GM18873 (cell line): ENCODE data around the gene FREY1.
"Not testable (repeated sequence)": the region's sequence is repeated elsewhere in the genome, so short reads cannot be mapped to it uniquely, and the experiment has no call there.

ENCODE experiments used
- ATAC-seq: cut with Tn5 transposase; IDR thresholded peaks from one replicate; pipeline ENCODE4 v1.9.1; 2021; ENCODE audit warnings: mild to moderate bottlenecking, moderate library complexity, moderate number of reproducible peaks; ENCODE audit not compliant: unreplicated experiment, low FRiP score

The FREY1 gene

GRCh38 chr11:45917623-45918330 lies 10.7 kb upstream of the FREY1 start, which contains the start of gene PEX16:
Gene PEX16, minus strand, starts transcription at chr11:45917877. Its CDS starts 66 bp downstream, at chr11:45917811.
- peak; percentile 83 for ATAC-seq

DNA sequence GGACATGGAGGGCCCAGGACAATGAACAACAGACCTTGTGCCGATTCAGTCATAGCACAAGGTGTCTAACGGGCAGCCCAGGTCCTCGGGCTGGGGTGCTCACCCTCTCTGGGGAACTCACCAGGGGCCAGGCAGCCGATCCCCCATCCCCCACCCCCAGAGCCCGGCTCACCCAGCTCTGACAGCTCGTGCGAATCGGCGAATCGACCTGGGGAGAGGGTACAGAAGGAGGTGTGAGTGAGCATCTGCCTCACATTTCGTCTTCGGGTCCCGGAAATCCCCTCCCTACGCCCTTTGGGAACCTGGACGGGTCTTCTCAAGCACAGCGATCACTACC lies 10.2 kb upstream of the FREY1 start:
- ATAC-seq: no peak

DNA sequence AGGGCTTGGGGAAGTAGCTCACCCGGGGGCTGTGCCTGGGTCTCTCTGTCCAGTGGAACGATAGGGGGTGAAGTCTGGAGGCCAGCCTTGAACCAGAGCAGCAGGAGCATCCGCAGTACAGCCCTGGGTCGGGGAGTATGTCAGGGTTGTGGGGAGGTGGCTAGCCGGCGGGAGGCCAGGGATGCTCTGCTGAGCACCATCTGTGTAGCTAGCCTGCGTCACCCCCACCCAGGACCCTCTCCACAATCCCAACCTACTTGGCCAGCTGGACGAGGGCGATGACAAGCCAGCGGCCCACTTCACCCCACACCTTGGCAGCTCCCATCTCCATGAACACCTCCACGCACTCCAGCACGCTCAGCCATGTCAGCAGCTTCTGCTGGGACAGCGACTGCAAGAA lies 8.4 kb upstream of the FREY1 start:
- ATAC-seq: no peak

GRCh38 chr11:45913942-45914635 lies 7.0 kb upstream of the FREY1 start:
- ATAC-seq: no peak

DNA sequence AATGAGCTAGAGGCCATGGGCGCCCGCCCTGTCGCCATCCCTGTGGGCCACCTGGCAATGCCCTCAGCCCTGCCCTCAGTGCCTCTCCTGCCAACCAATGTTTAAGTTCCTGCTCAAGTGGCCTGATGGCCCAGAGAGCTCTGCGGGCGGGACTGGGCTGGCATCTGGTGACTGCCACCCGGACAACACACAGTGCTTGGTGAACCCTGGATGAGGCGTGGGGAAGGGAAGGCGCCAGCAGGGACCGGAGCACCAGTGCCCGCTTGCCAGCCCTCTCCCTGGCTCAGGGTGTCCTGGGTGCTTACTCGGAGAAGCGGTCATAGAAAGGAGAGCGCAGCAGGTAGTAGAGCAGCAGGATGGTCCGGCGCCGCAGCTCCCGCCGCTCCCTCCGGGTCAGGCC lies 6.4 kb upstream of the FREY1 start:
- ATAC-seq: no peak

DNA sequence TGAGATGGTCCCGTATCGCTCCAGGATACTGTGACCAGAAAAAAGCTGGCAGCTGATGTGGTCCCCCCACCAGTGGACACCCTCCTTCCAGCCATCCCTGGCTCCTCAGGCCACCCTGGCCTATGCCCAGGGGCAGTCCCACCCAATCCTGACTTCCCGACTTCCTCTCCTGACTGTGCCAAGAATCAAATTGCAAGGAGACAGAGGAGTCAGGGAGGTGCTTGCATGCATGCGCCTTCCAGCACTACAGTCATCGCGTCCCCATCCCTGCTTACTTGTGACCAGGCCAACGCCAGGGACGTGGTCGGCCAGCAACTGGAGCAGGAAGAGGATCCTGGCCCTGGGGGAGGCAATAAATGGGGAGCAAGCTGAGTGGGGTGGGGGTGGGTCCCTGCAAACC lies 3.6 kb upstream of the FREY1 start:
- ATAC-seq: no peak

DNA sequence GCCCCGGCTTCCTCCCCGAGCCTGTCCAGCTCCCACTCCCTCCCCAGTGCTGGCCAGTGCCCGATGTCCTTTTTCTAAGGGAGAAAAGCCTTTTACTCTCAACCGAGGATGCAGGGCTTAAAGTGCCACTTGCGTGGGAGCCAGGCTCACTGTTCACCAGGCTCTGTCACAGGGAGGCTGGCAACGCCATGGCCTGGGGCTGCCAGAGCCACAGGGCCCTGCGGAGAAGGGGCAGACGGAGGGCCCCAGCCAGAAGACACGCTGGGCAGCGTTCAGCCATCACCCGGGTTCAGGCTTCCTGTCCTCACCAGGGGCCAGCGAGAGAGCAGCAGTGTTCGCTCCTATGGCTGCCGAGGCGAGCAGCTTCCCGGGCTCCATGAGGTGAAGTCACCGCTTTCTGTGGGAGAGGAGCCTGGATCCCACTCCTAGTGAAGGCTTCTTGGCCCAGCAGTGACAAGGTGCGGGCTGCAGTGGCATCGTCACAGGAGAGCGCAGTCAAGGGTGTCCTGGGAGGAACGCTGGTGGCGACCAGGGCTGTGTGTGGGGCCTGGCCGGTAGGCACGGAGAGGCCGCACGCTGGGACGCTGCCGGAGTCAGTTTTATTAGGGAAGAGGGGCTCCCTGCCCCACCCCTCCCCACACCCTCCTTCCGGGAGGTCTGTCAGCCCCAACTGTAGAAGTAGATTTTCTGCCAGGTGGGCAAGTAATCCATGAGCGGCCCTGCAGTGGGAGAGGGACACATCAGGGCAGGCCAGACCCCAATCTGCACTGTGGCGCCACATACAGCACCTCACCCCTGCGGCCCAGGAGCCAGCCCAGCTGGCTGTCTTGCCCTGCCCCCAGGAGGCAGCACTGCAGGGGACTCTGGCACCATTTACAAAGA lies 2.8 kb upstream of the FREY1 start:
- no peak for ATAC-seq

- no peak for ATAC-seq
These were observed 870 bp upstream of the FREY1 start for GRCh38 chr11:45907911-45908370.

GRCh38 chr11:45906096-45906682 lies 882 bp downstream of the FREY1 start:
- ATAC-seq: no peak

DNA sequence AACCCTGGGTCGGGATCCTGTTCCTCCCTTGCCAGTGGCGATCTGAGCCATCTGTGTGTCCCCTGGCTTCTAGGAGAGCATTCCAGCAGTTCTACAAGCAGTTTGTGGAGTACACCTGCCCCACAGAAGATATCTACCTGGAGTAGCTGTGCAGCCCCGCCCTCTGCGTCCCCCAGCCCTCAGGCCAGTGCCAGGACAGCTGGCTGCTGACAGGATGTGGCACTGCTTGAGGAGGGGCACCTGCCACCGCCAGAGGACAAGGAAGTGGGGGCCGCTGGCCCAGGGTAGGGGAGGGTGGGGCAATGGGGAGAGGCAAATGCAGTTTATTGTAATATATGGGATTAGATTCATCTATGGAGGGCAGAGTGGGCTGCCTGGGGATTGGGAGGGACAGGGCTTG lies 1.5 kb downstream of the FREY1 start:
- not testable (repeated sequence) for ATAC-seq

DNA sequence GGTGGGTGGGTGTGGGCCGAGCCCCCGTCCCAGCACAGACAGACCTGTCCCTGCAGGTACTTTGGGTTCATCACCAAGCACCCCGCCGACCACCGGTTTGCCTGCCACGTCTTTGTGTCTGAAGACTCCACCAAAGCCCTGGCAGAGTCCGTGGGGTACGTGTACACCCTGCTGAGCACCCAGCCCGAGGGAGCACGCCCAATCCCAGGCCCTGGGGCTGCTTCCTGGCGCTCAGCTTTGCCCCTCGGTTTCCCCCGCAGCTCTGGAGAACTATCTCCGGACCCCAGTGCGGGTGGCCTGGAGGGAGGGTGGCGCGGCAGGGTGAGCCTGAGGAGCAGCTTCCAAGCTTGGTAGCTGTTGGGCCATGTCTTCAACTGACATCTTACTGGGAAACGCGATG lies 2.0 kb downstream of the FREY1 start:
- ATAC-seq: no peak

GRCh38 chr11:45904309-45904915 lies 2.7 kb downstream of the FREY1 start:
- ATAC-seq: no peak

DNA sequence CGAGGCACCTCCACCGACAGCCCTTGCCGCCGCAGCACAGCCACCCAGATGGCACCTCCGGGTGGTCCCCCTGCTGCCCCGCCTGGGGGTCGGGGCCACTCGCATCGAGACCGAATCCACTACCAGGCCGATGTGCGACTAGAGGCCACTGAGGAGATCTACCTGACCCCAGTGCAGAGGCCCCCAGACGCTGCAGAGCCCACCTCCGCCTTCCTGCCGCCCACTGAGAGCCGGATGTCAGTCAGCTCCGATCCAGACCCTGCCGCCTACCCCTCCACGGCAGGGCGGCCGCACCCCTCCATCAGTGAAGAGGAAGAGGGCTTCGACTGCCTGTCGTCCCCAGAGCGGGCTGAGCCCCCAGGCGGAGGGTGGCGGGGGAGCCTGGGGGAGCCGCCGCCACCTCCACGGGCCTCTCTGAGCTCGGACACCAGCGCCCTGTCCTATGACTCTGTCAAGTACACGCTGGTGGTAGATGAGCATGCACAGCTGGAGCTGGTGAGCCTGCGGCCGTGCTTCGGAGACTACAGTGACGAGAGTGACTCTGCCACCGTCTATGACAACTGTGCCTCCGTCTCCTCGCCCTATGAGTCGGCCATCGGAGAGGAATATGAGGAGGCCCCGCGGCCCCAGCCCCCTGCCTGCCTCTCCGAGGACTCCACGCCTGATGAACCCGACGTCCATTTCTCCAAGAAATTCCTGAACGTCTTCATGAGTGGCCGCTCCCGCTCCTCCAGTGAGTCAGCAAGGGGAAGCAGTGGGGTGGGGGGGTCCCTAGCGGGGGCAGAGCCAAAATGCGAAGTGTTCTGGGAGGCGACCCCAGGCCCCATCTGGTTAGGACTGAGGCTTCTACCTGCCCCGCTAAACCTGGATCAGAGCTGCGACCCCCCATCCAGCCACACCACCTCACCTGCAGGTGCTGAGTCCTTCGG lies 4.4 kb downstream of the FREY1 start:
- ATAC-seq: no peak

DNA sequence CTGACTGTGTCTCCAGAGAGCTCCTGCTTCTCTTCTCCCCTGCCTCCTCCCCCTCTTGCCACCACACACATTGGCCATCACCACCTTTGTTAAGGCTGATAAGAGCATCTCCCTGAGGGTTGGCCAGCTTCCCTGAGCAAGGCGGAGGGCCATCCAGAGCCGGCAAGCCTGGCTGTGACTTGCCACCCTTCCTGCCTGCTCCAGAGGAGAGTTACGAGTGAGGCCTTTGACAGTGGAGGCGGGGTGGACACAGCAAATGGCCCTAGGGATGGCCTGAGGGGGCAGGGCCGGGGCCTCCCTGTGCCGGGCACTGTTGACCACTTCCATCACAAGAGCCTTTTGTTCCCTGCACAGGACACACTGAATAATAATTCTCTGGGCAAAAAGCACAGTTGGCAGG lies 5.4 kb downstream of the FREY1 start:
- ATAC-seq: no peak

DNA sequence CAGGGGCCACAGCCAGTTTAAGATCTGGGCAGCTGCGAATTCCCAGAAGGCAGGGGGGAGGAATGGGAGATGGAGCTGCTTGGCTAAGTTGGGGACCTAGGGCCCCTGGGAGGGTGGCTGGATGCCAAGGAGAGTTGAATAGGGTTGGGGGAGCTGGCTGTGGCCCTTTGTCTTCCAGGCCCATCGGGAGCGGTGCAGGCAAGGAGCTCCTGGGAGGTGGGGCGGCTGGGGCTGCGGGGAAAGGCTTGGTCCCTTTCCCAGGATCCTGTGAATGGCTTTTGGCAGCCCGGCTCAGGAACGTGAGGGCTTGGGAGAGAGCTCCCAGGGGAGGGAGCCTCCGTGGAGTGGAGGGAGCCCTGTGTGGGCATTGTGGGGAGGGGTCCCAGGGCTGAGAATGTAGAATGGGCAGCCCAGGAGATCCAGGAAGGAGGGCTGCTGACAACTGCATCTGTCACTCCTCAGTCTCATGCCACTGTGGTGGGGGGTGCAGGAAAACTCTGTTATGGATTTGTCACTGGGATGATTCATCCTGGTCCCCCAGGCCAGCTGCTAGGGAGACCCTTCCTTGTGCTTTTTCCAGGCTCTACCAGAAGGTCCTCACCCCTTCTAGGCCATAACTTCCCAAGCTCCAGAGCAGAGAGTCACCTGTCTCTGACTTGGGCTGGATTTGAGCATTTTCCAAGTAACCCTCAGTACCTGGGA lies 6.0 kb downstream of the FREY1 start:
- no peak for ATAC-seq

DNA sequence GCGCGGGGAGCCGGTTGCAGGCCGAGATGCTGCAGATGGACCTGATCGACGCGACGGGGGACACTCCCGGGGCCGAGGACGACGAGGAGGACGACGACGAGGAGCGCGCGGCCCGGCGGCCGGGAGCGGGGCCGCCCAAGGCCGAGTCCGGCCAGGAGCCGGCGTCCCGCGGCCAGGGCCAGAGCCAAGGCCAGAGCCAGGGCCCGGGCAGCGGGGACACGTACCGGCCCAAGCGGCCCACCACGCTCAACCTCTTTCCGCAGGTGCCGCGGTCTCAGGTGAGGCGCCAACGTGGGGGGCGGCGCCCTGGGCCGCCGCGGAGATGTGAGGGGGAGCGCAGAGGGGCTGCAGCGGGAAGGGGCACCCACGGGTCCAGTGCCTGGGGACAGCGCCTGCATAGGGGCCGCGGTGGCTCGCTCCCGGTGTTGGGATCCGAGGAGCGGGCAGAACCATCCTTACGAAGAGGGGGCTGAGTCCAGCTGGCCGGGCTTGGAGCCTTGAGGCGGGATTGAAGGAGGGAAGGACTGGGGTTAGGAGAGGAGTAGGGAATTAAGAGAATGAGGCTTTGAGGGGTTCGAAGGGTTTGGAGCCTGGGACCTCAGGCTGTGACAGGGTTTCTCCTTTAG lies 6.8 kb downstream of the FREY1 start:
- ATAC-seq: not testable (repeated sequence)

DNA sequence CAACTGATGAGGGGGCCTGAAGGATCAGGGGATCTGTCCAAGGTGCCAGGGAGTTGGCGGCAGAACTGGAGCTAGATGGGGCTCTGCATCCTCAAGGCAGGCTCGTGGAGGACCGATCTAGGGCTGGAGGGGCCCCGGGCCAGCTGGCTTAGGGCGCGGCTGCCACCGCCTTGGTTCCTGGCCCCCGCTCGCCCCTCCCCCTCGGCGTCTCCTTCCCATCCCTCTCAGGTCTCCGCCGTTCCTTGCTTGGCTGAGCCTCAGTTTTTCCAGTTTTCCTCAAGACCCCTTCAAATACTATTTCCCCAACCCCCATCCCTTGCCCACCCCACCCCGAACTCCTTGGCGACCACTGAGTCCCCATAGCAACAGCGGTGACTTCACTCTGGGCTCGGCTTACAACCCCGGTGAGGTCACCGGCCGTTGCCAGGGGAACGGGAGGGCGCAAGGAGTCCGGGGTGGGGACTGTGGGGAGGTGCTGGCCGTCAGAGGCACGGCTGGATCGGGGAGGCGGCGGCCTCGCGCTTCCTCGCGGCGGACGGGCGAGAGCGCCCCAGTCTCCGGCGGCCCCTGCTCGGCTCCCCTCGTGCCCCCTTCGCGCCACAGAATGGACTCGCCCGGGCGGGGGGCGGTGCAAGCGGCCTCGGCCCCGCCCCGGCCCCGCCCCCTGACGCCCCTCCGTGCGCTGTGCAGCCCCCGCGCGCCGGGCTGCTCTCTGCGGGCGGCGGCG lies 7.5 kb downstream of the FREY1 start:
- ATAC-seq: no peak

DNA sequence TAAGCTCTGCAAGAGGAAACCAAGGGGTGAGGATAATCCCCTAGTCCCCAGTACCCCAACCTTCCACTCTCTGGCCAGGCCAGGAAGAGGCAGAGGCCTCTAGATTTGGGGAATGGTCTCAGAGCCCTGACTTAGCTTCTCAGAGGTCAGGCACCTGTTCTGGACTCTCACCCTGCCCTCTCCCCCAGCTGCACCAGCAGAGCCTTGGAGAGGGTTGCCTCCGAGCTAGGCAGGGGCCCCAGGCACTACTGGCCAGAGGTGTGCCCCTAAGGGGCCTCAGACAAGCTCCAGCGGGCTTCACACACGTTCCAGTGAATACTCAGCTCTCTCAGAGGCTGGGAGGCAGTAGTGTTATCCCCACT lies 8.0 kb downstream of the FREY1 start:
- no peak for ATAC-seq
